ENCODE measurements around the gene LRMDA.
"Not testable (repeated sequence)": the region's sequence is repeated elsewhere in the genome, so short reads cannot be mapped to it uniquely, and the experiment has no call there.

Gene LRMDA

DNA sequence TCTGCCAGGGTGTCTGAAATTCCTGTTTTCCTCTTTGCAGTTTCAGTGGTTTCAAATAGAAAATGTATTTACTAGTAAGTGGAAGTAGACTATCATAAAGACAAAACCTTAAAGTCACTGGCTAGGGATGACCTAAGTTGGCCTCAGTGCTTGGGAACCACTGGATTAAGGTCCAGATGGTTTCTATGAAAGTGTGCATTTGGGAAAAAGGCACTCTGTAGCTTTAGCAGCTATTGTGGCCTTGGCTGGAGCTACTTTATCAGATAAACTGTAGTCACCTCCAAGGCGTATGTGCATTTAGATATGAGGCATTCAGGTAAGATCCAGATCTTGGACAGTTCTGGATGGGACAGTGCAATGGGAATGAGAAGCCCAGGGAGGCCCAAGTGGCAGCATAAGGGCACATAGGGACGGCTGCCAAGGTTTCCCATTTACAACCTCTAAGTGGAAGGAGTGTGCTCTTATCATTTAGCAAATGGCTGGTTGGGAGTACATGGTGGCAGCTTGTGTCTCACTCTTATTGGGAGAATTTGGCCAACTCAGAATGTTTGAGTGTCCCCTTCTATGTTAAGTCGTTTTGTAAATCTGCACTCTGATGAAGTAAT lies 185.6 kb downstream of the LRMDA start:
- DNase-seq = no peak

DNA sequence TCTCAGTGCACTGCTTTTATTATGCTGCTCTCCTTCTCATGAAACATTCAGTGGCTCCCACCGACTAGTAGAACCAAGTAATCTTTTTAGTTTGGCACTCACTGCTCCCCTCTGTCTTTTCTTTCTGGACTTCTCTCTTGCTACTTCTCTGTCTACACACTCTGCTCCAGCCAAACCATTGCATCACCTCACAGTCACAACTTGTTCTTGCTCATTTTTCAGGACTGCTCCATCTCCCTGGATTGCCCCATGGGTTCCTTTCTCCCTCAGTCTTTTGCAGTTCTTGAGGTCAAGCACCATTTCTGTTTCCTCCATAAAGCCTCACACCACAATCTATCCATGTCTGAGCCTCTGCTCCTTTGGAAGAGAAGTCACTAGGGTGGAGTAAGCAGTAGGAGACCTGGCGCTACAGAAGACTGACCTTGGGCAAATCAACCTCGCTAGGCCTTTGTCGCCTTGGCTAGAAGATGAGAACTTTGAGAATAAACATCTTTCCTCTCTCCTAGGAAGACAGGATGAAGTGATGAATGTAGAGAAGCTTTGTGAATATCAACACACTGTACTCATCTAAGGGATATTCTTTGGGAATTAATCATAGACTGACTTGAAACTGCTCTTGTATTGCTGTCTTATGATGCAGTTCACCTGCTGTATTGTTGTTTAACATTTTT lies 186.2 kb downstream of the LRMDA start:
- DNase-seq = no peak

DNA sequence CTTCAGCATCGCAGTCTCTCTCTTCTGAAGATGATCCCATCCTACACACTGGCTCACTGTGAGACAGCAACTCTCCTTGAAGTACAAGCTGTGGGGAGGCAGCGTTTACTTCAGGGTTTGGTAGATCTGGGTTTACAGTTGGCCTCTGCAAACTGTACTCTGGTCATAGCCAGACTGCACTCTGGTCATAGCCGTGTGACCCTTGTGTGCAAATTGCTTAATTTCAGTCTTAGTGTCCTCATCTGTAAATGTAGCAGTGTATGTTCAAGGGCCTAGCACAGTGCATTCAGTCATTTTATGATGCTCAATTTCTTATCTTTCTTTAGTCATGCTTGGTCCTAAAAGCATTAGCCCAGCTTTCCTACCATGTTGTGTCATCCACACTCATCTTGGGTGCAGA lies 188.2 kb downstream of the LRMDA start:
- DNase-seq = no peak

DNA sequence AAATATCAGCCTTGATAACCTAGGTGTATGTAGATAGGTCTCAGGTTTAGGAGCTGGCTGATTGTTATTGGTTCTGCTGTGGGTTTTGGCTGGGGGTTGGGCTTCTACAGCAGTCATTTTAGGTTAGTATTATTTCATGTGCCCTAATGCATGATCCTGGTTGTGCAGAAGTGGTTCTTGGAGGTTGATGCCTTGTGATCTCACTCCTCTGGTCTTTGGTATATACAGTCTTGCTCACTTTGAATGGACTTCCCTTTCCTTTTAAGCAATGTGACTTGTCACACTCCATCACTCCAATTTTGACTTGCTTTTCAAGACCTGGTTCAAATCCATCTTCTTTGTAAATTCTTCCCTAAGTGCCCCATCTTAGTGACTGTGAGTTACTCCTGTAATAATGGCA lies 188.9 kb downstream of the LRMDA start:
- no peak for DNase-seq

DNA sequence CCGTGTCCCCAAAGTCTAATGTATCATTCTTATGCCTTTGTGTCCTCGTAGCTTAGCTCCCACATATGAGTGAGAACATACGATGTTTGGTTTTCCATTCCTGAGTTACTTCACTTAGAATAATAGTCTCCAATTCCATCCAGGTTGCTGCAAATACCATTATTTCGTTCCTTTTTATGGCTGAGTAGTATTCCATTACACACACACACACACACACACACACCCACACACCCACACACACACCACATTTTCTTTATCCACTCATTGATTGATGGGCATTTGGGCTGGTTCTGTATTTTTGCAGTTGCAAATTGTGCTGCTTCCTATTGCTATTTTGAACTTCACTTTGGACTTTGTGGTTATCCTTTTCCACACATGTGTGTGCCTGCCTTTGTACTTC lies 189.6 kb downstream of the LRMDA start:
- not testable (repeated sequence) for DNase-seq

DNA sequence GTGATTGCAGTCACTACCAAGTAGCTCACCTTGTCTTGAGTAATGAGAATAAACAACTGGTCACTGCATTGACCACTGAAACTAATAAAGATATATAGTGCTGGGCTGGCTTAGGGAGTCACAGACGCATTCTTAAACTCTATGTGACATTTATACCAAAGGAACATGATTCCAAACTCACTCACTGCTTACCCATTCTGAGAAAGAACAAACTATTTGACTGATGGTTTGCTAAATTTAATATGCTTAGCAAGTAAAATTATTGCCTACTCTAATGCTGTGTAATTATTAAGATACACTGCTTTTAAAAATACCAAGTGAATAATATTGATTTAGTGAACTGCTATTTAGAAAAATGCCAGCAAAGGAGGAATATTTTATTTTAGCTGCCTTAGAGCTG lies 191.1 kb downstream of the LRMDA start:
- no peak for DNase-seq

DNA sequence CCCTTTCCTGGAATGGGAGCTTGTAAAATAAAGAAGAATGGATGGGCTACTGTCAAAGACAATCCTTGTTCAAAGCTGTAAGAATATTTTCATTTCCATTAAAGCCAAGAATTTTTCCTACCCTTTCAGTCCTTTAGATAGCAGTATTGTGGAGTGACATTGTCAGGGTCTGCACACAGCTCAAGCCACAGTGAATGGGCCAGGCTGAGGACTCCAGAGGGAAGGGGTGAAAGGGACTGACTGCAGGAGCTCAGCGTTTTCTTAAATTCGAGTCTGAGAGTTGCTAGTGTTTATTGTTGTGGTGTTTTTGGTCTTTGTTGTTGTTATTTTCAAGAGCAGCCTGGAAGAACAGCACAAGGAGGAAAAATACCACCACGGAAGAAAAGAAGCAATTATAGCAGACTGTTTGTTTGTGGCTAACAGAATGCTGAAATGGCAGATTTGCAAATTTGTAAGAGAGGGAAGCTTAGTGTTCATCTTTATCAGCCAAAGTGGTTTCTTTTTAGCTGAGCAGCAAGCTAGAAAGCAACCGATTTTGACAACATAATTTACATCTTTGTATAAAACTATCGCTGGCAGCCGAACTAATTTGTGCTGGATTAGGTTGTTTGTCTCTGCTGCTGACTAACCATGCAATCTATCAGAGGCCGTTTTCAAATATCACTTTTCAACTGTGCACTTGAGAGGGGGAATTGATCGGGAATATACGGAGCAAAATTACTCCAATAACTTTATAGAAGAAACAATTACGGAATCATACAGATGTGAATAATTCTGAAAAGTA lies 192.1 kb downstream of the LRMDA start:
- DNase-seq = no peak

DNA sequence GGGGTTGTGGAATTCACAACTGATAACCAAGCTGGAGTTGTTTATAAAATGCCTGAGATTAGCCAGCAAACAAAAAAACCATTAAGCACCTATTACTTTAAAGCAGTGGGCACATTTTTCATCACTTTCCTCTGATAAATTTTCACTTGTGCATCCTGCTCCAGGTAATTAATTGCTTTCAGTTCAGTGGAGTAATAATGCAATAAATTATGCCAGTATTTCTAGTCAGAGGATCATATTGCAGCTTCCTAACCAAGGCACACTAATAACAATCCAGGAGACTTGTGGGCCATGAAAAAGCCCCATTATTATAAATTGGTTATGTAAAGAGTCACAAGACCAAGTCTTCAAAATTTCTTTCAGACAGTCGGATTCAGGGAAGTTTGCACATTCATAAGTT lies 193.2 kb downstream of the LRMDA start:
- DNase-seq = no peak

DNA sequence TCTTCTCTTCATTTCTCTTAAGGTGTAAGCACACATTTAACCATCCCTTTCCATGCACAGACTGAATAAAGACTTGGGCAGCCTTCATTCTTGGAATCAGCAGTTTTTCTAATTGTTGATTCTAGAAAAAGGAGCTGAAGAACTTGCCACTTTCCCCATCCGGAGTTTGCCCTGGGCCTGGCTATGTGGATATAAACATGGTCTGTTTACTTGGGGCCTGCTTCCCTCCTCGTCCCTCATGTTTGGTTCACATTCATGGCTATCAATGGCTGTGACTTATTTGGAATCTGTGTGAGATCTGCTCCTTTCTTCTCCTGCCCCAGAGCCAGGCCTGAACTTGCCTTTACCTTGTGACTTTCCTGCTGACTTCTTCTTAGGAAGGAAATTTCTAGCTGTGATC lies 199.3 kb downstream of the LRMDA start:
- no peak for DNase-seq

DNA sequence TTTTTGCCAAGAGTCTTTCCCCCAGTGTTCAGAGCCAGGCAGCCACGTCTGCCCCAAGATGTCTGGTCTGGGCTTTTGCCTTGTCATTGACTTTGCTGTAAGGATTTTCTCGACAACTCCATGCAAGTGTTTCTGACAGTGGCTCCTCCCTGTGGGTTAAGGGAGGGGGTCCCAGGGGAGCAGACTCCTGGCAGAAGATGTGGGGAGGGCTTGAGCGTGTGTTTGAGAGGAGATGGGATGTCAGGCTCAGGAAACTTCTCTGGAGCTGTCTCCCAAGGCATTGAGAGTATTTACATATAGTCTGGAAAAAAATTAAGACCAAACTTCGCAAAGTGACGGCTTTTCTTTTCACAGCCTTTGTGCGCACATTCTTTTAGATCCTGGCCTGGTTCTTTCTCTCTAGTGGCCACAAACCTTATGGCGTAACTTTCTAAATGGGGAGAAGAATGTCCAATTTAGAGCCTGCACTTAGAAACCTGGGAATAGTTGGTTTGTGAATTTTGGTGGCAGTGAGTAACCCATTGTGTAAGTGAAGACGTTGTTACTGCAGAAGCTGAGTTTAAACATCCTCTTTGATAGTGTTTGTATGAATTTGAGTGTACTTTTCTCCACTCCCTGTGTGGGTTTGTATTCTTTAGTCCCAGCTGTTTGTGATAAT lies 201.5 kb downstream of the LRMDA start:
- DNase-seq = no peak

DNA sequence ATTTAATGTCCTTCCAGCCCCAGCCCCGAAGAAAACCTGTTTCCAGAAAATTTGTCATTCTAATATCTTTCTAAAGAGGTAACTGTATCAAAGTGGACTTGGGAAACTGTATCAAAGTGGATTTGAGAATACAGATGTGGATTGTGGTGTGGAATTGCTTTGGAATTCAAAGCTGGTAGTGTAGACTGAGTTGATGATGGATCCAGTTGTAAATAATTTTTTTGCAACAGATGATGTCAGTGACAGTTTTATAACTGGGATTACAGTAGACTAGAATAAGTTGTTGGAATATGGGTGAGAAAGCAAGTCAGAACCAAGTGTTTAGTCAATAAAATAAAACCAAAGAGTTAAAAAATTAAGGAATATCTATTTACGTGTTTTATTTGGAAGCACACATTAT lies 202.1 kb downstream of the LRMDA start:
- DNase-seq = no peak

DNA sequence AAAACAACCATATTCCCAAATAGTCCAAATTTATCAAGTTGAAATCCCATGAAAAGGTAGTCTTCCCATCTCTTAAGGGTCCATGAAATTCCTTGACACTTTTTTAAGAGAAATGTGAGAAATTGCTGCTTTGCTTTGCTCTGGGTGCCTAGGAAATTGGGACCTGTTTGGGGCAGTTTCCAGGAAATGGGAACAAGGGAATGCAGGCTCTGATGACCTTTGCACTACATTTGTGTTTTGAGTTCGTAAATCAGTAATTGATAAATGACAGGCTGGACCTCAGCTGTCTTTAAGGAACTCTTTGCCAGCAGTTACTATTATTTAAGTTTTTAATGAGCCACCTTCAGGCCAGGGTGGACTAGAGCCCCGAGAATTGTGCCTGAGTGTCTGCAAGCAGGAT lies 203.5 kb downstream of the LRMDA start:
- no peak for DNase-seq

DNA sequence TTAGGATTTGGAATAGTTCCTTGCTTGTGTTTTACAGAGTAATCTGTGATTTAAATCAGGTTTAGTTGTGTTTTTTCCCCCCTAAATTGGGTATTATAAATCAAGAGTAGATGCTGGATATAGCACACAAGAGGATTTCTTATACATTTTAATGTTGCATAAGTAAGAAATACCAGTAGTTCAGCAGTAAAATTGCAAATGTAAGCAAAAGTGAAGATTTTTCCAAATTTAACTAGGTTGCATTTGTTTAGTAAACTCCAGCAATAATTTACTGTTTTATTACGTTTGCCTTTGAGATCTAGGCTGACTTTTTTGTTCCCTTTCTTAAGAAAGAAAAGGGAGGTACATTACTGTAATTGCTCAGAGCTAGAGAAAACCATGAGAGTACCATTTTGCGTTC lies 207.3 kb downstream of the LRMDA start:
- no peak for DNase-seq

DNA sequence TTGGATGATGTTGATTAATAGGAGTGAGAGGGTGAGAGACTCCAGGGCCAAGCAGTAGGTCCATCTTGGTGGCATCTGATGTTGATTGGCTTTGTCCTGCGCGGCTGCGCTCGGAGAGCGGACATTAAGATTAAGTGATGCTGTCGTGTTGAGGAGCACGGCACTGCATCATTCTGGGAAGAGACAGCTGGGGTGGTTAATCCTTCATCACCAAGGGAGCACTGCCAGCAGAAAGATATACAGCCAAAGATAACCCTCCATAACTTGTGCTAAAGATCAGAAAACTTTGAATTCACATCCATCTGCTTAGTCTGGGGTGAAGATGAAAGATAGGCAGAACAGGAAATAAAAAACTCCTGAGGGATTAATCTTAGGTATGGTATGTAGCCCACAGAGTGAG lies 208.3 kb downstream of the LRMDA start:
- no peak for DNase-seq

DNA sequence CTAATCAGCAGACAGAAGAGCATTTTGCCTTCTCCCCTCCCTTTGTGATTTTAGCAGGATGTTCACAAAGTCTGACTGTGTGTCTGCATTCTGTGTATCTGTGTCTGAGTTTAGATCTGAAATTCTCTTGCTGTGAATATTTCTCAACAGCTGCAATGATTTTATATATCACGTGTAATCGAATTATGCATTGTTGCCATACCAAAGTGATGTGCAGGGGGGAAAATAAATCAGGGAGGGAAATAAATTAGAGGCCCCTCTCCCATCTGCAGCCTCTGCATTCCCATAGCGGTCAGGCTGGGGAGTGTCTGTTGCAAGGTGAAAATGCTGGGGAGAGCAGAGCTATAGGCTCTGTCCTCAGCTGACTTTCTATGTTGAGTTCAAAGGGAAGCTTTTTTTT lies 209.0 kb downstream of the LRMDA start:
- DNase-seq = no peak

DNA sequence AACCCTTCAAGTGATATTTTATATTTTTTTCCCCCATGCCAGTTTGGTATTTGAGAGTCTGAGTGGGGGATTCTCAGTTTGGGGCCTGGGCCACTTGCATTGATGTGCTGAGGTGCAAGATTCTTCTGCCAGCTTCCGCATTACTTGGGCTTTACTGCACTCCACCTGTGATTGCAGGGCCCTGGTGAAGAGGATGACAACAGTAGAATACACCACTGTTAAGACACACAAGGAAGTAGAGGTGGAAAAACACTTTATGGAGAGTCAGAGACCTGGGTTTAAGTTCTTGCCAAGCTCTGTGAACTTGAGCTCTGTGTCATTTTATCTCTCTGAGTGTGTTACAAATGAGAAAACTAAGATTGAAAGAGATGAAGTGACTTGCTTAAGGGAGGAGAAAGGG lies 209.4 kb downstream of the LRMDA start:
- DNase-seq = no peak

DNA sequence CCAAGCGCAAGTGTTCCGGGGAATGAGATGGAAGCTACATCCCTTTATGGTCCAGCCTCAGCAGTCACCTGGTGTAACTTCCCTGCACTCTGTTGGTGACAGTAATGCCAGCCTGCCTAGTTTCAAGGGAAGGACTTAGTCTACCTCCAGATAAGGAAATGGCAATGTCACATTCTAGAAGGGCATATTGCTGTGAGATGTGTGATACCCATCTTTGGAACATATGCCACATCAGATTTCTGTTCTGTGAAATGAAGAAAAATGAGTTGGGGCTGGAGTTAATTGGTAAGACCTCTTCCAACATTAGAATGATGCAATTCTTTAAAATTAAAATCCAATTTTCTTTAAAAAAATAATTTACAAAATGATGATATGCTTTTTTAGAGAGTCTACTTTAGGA lies 212.0 kb downstream of the LRMDA start:
- DNase-seq = no peak

DNA sequence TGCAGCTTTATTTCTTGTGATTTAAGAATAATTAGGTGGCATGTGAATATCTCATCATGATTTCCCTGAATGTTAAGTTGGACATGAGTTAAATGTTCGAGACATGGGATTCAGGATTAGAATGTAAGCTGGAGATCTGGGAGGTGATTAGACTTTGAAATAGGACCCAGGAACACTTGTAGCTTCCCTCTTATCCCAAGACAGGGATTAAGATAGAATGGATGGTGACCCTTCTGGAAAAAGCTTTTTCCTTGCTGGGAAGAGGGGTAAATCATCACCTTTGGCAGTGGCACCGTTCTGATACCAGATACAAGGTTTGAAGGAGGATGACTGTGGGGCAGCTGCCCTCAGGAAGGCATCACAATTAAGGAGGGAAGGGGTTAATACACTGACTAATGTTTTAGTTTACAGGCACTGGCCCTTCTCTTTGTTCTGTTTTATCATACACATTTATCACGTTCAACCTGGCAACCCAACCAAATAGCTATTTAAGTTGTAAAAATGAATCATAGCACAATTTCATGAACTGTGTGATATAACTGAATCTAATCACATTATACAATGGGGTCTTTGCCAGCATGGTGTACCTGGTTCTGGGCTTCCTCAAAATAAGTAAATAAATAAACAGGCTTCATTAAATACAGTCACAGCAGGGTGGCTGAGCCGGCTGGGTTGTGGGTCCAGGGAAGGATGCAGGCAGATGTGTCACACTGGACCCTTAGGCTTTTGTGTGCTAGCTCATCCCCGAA lies 212.7 kb downstream of the LRMDA start:
- no peak for DNase-seq

DNA sequence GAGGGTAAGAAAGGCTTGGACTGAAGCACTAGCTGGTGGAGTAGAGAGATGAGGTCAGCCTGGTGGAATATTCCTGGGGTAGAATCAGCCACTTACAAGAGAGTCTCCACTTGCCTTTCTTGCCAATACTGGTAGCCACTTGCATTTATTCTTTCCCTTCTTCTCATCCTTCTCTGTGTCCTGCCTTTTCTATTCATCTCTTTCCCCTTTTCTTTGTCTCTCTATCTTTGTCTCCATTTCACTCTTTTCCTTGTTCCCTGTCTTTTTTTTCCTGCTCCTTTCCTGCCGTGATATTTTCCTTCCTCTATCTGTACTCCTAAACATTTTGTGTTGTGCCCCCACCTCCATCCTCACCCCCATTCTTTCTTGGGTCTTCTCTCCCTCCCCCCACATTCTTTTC lies 214.3 kb downstream of the LRMDA start:
- DNase-seq = no peak

DNA sequence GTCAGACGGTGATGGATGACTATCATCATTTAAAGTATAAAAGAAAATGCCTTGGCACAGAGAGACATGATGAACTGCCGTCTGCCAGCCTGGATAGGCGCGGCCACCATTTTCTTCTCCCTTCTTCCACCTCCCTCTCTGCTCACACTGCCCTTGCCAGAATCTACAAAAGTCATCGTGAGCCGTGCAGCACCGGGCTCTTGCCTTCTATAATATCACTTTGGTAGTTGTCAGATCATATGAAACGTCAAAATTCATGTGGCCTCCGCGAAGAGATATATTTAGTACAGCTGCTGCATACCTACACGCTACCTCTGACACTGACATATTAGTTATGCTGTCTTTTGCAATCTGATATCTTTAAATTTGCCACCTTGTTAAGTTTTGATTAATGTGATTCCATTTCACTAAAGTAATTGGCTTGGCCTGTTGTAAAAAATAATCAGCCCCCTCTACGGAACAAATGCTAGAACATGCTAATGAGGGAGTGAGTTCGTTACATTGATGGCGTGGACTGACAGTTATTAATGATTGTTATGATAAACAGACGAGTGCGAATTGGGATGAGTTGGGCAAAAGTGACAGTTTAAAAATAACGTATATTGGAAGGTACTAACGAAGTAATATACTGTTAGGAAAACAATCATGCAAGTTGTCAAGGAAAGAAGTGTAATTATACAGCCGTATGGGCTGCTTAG lies 214.9 kb downstream of the LRMDA start:
- DNase-seq = no peak

DNA sequence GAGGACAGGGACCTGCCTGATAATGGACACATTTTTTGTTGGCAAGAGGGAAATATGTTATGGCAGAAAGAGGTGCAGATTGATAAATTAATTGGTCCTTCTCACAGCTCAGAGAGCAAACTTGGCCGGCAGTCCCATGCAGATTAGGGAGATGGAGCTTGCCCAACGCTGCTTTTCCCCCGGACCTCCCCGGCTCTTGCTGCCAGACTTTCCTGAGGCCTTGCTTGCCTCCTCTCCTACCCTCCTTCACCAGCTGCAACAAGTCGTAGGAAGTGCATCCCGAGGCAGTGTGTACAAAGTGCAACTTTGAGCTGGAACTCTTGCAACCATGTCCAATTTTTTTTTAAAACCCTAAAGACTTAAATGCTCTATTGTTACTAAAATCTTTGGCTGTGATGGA lies 215.5 kb downstream of the LRMDA start:
- no peak for DNase-seq

DNA sequence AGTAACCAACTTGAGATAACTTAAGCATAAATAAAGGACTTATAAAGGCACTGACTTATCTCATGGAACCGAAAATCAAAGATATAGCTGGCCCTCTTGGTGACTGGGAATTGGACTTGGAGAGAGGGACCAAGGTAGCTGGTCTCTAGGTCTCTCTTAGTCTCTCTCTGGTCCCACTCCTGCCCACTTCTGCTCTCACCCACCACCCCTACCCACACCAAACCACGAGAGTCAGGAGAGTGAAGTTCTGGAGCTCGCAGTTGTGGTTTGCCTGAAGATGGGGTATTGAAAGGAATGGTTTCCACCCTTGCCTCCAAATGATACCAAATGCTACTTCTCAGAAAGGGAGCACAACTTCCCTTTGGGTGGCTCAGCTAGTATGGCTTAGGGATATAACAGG lies 216.3 kb downstream of the LRMDA start:
- DNase-seq = no peak

DNA sequence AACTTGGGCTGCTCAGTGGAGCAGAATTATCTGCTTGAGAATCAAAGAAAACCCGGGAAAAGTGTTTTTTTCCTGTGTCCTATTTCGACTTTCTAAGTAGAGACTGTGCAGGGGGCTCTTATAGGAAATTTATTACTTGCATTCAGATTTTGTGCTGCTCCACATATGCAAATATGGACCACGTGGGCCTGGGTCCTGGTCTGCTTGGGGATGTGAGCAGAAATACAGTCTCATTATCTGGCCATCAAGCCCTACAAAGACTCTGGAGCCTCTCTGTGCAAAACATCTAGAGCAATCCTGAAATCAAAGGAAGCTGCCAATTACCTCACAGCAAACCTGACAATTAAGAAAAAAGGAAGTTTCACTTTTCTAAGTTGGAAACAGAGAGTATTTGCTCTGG lies 216.9 kb downstream of the LRMDA start:
- no peak for DNase-seq
